ENCODE results near the gene CLEC20A.

CLEC20A gene

GRCh38 chr1:178500091-178500770 lies 3.5 kb upstream of the CLEC20A start:
- no peak for DNase-seq (ENCODE audit: low read depth)

GRCh38 chr1:178498896-178499675 lies 2.3 kb upstream of the CLEC20A start:
- DNase-seq (ENCODE audit: low read depth): no peak

DNA sequence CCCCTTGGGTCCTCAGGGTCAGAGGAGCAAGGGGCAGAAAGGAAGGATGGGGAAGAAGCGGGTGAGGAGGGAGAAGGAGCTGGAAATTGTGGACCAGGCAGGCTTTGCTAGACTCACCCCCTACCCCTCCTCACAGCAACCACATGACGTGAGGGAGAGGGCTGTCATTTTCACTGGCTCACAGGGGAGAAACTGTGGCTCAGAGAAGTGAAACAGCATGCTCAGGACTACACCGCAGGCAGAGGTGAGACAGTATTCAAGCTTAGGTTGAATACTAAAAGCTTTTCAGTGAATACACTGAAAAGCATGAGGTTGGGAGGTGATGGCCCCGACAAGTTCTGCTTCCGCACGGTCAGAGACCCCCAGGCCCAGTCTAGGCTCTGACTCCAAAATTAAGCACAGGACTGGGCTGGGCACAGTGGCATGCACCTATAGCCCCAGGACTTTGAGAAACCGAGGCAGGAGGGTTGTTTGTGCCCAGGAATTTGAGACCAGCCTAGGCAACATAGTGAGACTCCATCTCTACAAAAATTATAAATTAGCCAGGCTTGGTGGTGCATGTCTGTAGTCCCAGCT lies 1.2 kb upstream of the CLEC20A start:
- no peak for DNase-seq (ENCODE audit: low read depth)

GRCh38 chr1:178495741-178496409 lies 889 bp downstream of the CLEC20A start:
- no peak for DNase-seq (ENCODE audit: low read depth)

DNA sequence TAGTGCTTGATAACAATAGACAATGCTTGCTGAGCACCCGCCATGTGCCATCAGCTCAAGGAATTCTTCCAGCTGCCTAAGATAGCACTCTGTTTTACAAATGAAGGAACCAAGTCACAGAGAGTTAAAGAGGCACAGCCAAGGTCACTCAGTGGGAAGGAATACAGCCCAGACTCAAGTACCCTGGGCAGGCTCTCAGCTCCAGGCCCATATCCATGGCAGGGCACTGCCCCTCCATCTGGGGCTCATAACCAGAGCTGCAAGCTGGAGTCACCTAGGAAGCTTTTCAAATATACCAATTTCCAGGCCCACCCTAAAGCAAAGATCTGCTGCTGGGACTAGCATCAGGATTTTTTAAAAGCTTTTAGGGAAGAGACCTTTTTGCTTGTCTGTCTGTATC lies 1.6 kb downstream of the CLEC20A start:
- DNase-seq (ENCODE audit: low read depth): no peak

- no peak for DNase-seq (ENCODE audit: low read depth)
Measured at GRCh38 chr1:178494569-178494971, 2.2 kb downstream of the CLEC20A start.

DNA sequence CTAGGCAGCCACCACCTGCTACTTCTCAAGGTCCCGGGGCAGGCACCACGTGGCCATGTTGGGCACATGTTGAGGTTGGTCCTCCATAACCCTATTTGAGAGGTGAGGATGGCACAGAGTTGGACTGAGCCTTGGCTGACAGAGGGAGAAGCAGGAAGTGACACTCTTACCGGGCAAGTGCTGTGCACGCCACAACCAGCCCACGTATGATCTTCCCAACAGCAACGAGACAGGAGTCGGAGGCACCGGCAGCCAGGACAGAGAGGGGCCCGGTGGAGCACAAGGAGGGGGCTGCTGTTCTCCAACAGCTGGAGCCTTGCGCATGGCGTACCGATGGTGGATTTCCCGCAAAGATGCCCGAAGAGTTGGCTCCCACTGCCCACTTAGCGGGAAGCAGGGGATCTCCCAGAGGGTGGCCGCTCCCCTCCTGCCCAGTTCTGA lies 3.4 kb downstream of the CLEC20A start:
- no peak for DNase-seq (ENCODE audit: low read depth)

GRCh38 chr1:178492341-178492740 lies 4.4 kb downstream of the CLEC20A start:
- no peak for DNase-seq (ENCODE audit: low read depth)

DNA sequence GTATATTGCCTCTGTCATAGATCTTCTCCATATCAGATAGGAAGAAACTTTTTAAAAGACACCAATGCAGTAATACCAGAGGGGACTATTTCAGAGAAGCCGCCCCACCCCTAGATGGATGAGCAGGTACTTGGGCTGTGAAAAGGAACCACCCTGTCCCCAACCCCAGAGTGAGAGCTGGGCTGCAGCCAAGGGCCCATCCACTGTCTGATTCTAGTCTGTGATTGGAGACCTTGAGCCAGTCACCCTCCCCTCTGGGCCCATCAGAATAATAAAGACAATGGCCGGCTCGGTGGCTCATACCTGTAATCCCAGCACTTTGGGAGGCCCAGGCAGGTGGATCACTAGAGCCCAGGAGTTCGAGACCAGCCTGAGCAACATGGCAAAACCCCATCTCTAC lies 5.0 kb downstream of the CLEC20A start:
- no peak for DNase-seq (ENCODE audit: low read depth)

DNA sequence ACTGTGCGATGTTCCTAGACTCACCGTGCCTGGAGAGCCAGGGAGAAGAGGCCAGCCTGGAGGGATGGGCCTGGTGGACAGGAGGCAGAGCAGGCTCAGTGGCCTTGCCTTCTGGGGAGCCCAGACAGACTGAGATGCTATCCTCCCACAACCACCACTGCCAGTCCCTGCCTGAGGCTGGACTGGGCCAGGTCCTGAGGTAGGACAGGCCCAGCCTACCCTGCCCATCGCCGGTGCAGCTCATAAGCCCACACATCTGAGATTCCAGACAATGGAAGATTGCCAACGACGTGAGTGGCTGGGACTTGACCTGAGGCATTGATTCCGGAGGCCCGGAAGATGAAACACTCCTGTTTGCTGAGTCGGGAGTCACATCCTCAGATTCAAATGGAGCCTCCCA lies 5.8 kb downstream of the CLEC20A start:
- DNase-seq (ENCODE audit: low read depth): no peak

- no peak for DNase-seq (ENCODE audit: low read depth)
Measured at GRCh38 chr1:178490136-178490535, 6.6 kb downstream of the CLEC20A start.

- no peak for DNase-seq (ENCODE audit: low read depth)
Measured at GRCh38 chr1:178489399-178489798, 7.4 kb downstream of the CLEC20A start.

DNA sequence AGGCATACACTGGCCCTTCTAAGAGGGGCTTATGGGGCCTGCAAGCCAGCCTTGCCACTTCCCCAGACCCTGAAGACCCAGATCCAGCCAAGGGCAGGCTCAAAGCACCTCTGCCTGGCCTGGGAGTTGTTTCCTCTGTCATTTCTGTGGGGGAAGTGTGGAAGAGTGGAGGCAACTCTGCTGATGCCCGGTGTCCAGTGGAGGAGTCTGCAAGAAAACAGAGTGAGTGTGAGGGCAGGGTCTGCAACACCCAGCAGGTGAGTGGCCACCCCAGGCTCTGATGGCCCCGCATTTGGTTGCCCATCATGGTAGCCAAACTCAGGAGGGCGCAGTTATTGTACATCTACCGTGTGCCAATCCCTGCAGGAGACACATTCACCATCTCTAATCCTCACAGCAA lies 8.4 kb downstream of the CLEC20A start:
- no peak for DNase-seq (ENCODE audit: low read depth)

GRCh38 chr1:178487070-178487615 lies 9.6 kb downstream of the CLEC20A start:
- DNase-seq (ENCODE audit: low read depth): no peak

DNA sequence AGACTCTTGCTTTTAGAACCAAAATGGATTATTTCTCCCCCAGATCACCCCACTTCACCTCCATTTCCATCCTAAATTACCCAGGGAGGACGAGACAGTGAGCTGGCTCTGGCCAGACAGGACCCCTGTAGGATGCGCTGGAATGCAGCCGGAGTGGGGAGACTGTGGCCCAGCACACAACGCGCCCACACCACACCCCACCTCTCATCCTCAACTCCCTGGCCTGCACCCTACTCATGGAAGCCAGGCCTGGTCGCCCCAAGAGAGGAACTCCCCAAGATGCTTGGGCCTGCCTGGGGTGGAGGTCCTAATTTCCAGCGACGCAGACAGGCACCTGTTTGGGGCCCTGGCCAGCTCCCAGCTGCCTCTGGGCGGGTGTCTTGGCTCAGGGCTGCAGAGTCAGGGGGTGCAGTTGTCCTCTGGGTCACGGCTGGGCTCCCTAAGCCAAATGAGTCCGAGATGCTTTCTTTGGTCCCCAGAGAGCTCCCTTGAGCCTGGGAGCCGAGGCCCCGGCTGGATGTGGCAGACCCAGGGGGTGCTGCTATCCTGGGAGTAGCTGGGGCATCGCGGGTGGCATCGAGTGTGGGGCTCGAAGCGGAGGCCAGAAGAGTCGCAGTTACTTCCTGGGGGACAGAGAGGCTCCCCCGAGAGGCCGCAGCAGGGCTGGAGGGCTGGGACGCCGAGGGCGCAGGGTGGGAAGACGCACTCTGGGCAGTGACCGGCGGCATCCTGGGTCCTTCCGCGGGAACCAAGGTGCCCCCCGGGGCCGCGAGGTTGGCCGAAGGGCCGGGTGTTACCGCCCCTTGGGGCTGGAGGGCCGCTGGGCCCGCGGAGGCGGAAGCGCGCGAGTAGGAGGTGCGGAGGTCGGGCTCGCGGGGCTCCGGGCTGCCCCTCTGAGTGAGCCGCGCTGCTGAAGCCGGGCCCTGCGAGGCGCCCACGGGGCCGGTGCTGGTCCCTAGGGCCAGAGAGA lies 10.4 kb downstream of the CLEC20A start:
- DNase-seq (ENCODE audit: low read depth): no peak

- DNase-seq (ENCODE audit: low read depth): no peak
Measured at GRCh38 chr1:178485541-178485981, 11.2 kb downstream of the CLEC20A start.

DNA sequence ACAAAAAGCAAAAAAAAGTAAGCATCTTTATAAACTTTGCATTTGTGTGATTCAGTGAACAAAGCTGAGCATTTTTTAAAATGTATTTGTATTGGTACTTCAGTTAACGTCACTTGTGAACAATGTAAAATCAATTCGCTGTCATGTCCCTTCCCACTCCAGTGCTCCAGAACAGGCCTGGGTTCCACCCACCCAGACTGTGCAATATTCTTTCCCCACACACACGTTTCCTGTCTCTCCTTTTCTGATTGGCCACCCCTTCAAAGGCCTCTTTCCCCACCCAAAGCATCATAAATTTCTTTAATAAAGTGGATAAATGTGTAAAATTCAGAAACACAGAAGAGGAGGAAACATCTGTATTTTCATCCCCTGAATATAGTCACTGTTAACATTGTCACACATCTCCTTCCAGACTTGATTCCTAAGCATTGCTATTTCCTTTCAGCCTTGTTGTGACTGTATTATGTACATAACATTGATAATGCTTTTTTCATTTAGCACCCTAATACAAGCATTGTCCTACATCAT lies 12.0 kb downstream of the CLEC20A start:
- DNase-seq (ENCODE audit: low read depth): no peak

- no peak for DNase-seq (ENCODE audit: low read depth)
Measured at GRCh38 chr1:178483251-178483957, 13.4 kb downstream of the CLEC20A start.

DNA sequence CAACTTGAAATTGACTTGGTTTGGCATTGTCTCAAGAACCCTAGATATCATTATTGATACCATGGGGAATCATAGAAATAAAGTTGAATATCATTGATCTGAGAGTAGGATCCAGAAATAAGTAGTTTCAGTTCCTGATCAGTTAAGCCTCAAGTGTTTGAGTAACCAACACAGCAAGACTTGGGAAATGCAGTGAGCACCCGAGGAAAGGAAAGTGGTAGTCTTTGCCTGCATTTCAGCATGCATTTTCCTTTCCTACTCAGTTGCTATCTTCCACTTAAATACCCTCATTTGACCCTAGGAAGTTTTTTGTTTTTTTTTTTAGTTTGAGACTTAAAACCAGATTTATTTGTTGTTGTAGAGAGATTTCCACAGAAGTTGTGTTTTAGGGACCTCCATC lies 18.9 kb downstream of the CLEC20A start:
- DNase-seq (ENCODE audit: low read depth): no peak

DNA sequence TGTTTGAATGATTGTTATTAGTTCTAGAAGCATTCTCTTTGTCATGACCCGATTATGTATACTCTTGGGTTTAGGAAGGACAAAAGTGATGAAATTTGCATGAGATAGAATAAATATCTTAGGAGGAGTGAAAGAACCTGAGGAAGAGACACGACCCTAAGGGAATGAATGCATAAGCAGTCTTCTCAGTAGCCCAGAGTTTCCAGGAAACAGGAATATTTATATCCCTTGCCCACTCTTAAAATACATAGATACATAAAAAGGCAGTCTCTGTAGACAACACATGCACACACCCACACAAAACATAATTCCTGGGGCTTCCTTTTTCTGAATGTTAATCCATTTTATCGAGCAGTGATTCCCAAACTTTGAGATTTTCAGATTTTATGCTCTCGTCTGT lies 19.4 kb downstream of the CLEC20A start:
- no peak for DNase-seq (ENCODE audit: low read depth)

Data from fibroblast of gingiva (primary cell).